Activated naive CD4-positive, alpha-beta T cell treated with anti-CD3 and anti-CD28 coated beads for 36 hours (primary cell): ENCODE data around the gene DLEC1. TPM values are rescaled to one million over a fixed set of nuclear protein-coding genes. Genes with fewer than 3 reads are reported as not detected.
"Not testable (repeated sequence)": the region's sequence is repeated elsewhere in the genome, so short reads cannot be mapped to it uniquely, and the experiment has no call there.

Experiments
- CTCF ChIA-PET: fragments of 350-600 bp; sonication (Branson Sonifier 250); formaldehyde crosslinking; loops from one replicate; lab custom pipeline; 2021; ENCODE audit warnings: antibody characterized with exemption; lab: Charles Lee
- DNase-seq: peaks from one replicate; pipeline ENCODE4 v3.0.0-alpha.2; 2020
- H3K27ac Mint-ChIP-seq: one replicate; pipeline ENCODE4 v1.8.0; 2021; ENCODE audit warnings: mild to moderate bottlenecking, mixed read lengths
- H3K27me3 Mint-ChIP-seq: one replicate; pipeline ENCODE4 v1.8.0; 2021; ENCODE audit warnings: low read depth, mixed read lengths
- H3K36me3 Mint-ChIP-seq: one replicate; pipeline ENCODE4 v1.8.0; 2021; ENCODE audit warnings: low read depth, mixed read lengths
- H3K4me1 Mint-ChIP-seq: one replicate; pipeline ENCODE4 v1.8.0; 2021; ENCODE audit warnings: low read depth, mixed read lengths
- H3K4me3 Mint-ChIP-seq: one replicate; pipeline ENCODE4 v1.8.0; 2021; ENCODE audit warnings: mild to moderate bottlenecking, moderate library complexity, mixed read lengths
- H3K9me3 Mint-ChIP-seq: one replicate; pipeline ENCODE4 v1.8.0; 2021; ENCODE audit warnings: mixed read lengths
- intact Hi-C: fragments of 100-400 bp; cut with micrococcal nuclease; formaldehyde crosslinking; loops from one replicate; pipeline ENCODE4 v1.15.1; 2023
- total RNA-seq, 2 experiments: library from RNA; stranded (reverse); gene quantifications; one replicate each; pipeline ENCODE4 v1.2.3, GENCODE V29; 2021

DLEC1 gene
- total RNA-seq, 2 experiments from 2014 or later = 0.17 to 0.19 TPM

GRCh38 chr3:38036906-38037305 lies 2.1 kb upstream of the DLEC1 start:
- peaks cover 28% of the 10 kb centered on the region for H3K4me1 Mint-ChIP-seq
- no peak for DNase-seq
- peaks cover 7% of the 10 kb centered on the region for H3K36me3 Mint-ChIP-seq
- no peak overlapping the region for H3K27ac Mint-ChIP-seq
- H3K27me3 Mint-ChIP-seq = peaks cover 4% of the 10 kb centered on the region
- H3K9me3 Mint-ChIP-seq = peaks cover 10% of the 10 kb centered on the region
- CTCF ChIA-PET = no interaction called here
- intact Hi-C loops = loop anchor here (5.0 kb wide), 1 partner anchor 415 kb away; the partner anchor contains the start of gene ACVR2B
- no peak overlapping the region for H3K4me3 Mint-ChIP-seq

DNA sequence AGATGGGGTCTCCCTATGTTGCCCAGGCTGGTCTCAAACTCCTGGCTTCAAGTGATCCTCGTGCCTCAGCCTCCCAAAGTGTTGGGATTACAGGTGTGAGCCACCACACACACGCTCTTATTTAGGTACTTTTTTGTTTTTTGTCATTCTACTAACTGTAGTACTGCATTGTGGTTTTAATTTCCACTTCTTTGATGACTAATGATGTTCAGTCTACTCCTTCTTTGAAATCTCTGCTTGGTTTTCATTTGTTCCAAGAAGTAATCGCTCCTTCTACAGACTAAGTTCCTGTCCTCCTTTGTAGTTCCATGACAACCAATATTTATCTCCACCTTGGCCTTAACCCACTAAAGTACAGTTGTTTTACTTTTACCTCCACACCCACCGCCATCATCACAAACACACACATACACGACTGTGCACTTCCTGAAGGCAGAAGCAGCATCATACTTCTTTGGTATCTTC lies 529 bp upstream of the DLEC1 start:
- Mint-ChIP-seq H3K36me3 (peaks cover 7% of the 10 kb centered on the region), H3K27ac (peak overlapping the region; percentile 88), H3K4me1 (peaks cover 28% of the 10 kb centered on the region), H3K27me3 (peaks cover 4% of the 10 kb centered on the region), H3K9me3 (peaks cover 10% of the 10 kb centered on the region), H3K4me3 (peak overlapping the region; percentile 66)
- CTCF ChIA-PET = interaction anchor here (0.6 to 1.5 kb wide), 3 partner anchors 14 to 73 kb away, joined by 3 to 7 read pairs (median 4); no protein-coding TSS in a partner anchor
- intact Hi-C loops = loop anchor here (1.0 to 5.0 kb wide), 2 partner anchors 16 to 414 kb away; partner anchors contain the start of gene ACVR2B
- peak; percentile 60 for DNase-seq

- Mint-ChIP-seq H3K9me3 (peaks cover 10% of the 10 kb centered on the region), H3K4me3 (peak overlapping the region; percentile 66), H3K4me1 (peaks cover 28% of the 10 kb centered on the region), H3K27me3 (no peaks in the 10 kb centered on the region), H3K27ac (no peak overlapping the region), H3K36me3 (peaks cover 7% of the 10 kb centered on the region)
- CTCF ChIA-PET = interaction anchor here (0.6 to 1.6 kb wide), 3 partner anchors 9 to 60 kb away, joined by 3 read pairs; no protein-coding TSS in a partner anchor
- DNase-seq = peak; percentile 73
- intact Hi-C loops = loop anchor here (1.0 to 5.0 kb wide), 7 partner anchors 9 to 412 kb away; partner anchors contain the start of genes ACAA1, ACVR2B and OXSR1
These were observed 872 bp downstream of the DLEC1 start for GRCh38 chr3:38039899-38040261.

DNA sequence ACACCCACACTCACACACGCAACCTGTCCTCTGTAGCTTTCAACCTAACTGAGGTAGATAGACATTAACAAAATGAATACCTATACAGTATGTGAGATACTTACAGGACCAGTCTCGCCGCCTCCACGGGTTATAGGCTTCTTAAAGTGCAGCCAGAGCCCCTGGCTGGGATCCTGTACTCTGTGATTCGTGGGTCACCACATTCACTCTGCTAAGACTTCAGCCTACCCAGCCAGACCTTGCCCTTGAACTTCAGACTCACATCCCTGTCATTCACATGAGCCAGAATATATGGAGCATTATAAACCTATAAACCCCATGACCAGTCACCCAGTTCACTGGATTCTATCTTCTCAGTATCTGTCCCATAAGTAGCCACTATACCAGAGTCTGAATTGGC lies 1.4 kb downstream of the DLEC1 start:
- Mint-ChIP-seq H3K27ac (no peak overlapping the region), H3K36me3 (peaks cover 7% of the 10 kb centered on the region), H3K27me3 (no peaks in the 10 kb centered on the region), H3K4me1 (peaks cover 28% of the 10 kb centered on the region), H3K4me3 (peak overlapping the region; percentile 66), H3K9me3 (peaks cover 10% of the 10 kb centered on the region)
- CTCF ChIA-PET = interaction anchor here (0.6 to 1.6 kb wide), 4 partner anchors 8 to 60 kb away, joined by 3 read pairs; no protein-coding TSS in a partner anchor
- DNase-seq = no peak
- intact Hi-C loops = loop anchor here (1.0 kb wide), 2 partner anchors 36 to 66 kb away; no protein-coding TSS in a partner anchor

- CTCF ChIA-PET = interaction anchor here (1.3 to 1.5 kb wide), 2 partner anchors 27 to 47 kb away, joined by 3 to 7 read pairs; no protein-coding TSS in a partner anchor
- no peaks in the 10 kb centered on the region for H3K27me3 Mint-ChIP-seq
- H3K9me3 Mint-ChIP-seq = peaks cover 2% of the 10 kb centered on the region
- no peak overlapping the region for H3K4me3 Mint-ChIP-seq
- no peaks in the 10 kb centered on the region for H3K36me3 Mint-ChIP-seq
- intact Hi-C loops = no loop called here
- DNase-seq = no peak
- peaks cover 21% of the 10 kb centered on the region for H3K4me1 Mint-ChIP-seq
- H3K27ac Mint-ChIP-seq = no peak overlapping the region
These were observed 4.5 kb downstream of the DLEC1 start for GRCh38 chr3:38043486-38043885.

DNA sequence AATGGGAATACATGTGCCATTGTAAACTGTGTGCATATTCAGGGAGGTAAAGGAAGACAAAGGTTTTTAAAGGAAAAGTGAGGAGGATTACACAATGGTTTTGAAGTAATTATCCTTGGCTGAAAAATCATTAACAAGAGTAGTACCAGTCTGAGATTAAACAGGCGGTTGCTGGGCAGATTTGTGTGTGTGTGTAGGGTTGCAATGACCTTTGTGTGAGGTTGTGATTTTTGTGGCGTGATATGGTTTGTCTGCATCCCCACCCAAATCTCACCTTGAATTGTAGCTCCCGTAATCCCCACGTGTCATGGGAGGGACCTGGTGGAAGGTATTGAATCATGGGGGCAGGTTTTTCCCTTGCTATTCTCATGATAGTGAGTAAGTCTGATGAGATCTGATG lies 7.0 kb downstream of the DLEC1 start:
- CTCF ChIA-PET = no interaction called here
- DNase-seq = no peak
- Mint-ChIP-seq H3K27me3 (no peaks in the 10 kb centered on the region), H3K36me3 (no peaks in the 10 kb centered on the region), H3K9me3 (no peaks in the 10 kb centered on the region), H3K27ac (no peak overlapping the region), H3K4me3 (no peak overlapping the region), H3K4me1 (no peaks in the 10 kb centered on the region)
- intact Hi-C loops = no loop called here

GRCh38 chr3:38046821-38047220 lies 7.8 kb downstream of the DLEC1 start:
- Mint-ChIP-seq H3K4me3 (no peak overlapping the region), H3K4me1 (no peaks in the 10 kb centered on the region), H3K36me3 (no peaks in the 10 kb centered on the region), H3K27me3 (no peaks in the 10 kb centered on the region), H3K27ac (no peak overlapping the region), H3K9me3 (no peaks in the 10 kb centered on the region)
- CTCF ChIA-PET = no interaction called here
- intact Hi-C loops = no loop called here
- no peak for DNase-seq

DNA sequence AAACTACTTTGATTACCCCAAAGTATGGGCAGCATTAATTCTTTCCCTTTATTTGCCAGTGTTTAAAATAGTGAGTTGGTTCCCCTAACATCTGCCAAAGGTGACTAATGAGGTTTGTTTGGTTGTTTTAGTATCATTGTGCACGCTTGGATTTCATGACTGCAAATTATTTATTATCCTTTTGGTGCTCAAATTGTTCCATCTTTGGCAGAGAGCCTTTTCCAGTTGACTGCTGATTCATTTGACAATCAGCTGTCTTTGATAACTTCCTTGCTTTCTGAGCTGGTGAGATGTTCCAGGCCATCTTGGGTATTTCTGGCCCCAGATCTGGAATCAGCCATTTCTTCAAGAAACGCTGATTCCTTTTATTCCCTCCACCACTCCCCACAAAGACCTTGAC lies 8.9 kb downstream of the DLEC1 start:
- Mint-ChIP-seq H3K27me3 (no peaks in the 10 kb centered on the region), H3K4me3 (no peak overlapping the region), H3K36me3 (no peaks in the 10 kb centered on the region), H3K4me1 (no peaks in the 10 kb centered on the region), H3K27ac (no peak overlapping the region), H3K9me3 (no peaks in the 10 kb centered on the region)
- DNase-seq = no peak
- intact Hi-C loops = no loop called here
- CTCF ChIA-PET = no interaction called here

- Mint-ChIP-seq H3K27me3 (no peaks in the 10 kb centered on the region), H3K4me3 (no peak overlapping the region), H3K9me3 (no peaks in the 10 kb centered on the region), H3K27ac (no peak overlapping the region), H3K36me3 (no peaks in the 10 kb centered on the region), H3K4me1 (peaks cover 1% of the 10 kb centered on the region)
- no peak for DNase-seq
- CTCF ChIA-PET = no interaction called here
- intact Hi-C loops = no loop called here
These were observed 10.5 kb downstream of the DLEC1 start for GRCh38 chr3:38049358-38050126.

DNA sequence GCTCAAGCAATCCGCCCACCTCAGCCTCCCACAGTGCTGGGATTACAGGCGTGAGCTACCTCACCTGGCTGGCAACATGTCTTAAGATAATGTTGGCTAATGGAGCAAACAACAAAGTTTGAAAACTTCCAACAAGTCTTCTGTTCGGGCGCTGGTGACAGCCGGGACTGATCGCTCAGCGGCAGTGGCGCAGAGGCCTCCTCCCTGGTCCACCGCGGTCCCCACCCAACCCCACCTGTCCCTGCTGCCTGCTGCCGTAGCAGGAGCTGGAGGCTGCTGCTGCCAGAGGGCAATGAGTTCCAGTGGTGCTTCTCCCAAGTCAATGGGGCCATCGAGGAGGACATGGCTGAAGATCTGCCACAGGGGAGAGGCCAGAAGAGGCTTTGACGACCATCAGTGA lies 12.1 kb downstream of the DLEC1 start:
- CTCF ChIA-PET = no interaction called here
- H3K9me3 Mint-ChIP-seq = no peaks in the 10 kb centered on the region
- no peaks in the 10 kb centered on the region for H3K27me3 Mint-ChIP-seq
- H3K4me1 Mint-ChIP-seq = peaks cover 7% of the 10 kb centered on the region
- intact Hi-C loops = no loop called here
- no peaks in the 10 kb centered on the region for H3K36me3 Mint-ChIP-seq
- no peak for DNase-seq
- no peak overlapping the region for H3K27ac Mint-ChIP-seq
- no peak overlapping the region for H3K4me3 Mint-ChIP-seq

DNA sequence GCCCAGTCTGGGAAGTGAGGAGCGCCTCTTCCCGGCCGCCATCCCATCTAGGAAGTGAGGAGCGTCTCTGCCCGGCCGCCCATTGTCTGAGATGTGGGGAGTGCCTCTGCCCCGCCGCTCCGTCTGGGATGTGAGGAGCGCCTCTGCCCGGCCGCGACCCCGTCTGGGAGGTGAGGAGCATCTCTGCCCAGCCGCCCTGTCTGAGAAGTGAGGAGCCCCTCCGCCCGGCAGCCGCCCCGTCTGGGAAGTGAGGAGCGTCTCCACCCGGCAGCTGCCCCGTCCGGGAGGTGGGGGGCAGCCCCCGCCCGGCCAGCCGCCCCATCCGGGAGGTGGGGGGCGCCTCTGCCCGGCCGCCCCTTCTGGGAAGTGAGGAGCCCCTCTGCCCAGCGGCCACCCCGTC lies 14.3 kb downstream of the DLEC1 start:
- H3K27ac Mint-ChIP-seq, H3K27me3 Mint-ChIP-seq, H3K4me3 Mint-ChIP-seq, CTCF ChIA-PET, H3K4me1 Mint-ChIP-seq, intact Hi-C loops, H3K36me3 Mint-ChIP-seq, DNase-seq, H3K9me3 Mint-ChIP-seq: not testable (repeated sequence)

DNA sequence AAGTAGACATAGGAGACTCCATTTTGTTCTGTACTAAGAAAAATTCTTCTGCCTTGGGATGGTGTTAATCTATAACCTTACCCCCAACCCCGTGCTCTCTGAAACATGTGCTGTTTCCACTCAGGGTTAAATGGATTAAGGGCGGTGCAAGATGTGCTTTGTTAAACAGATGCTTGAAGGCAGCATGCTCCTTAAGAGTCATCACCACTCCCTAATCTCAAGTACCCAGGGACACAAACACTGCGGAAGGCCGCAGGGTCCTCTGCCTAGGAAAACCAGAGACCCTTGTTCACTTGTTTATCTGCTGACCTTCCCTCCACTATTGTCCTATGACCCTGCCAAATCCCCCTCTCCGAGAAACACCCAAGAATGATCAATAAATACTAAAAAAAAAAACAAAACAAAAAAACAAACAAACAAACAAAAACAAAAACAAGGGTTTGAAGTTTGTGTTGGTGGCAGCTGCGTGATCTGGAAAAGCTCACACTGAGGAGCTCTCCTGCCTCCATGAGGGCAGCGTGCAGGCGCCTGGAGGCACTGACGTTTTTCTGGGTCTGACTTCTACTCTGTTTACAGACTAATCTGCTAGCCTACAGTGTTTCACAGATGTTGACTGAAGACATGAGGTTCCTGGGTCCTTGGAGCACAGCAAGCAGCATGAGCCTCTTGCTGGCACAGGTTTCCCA lies 14.9 kb downstream of the DLEC1 start:
- H3K27ac Mint-ChIP-seq, CTCF ChIA-PET, H3K4me1 Mint-ChIP-seq, H3K27me3 Mint-ChIP-seq, H3K9me3 Mint-ChIP-seq, H3K36me3 Mint-ChIP-seq, DNase-seq, H3K4me3 Mint-ChIP-seq: not testable (repeated sequence)
- intact Hi-C loops = loop anchor here (1.0 kb wide), 1 partner anchor 16 kb away; no protein-coding TSS in a partner anchor
